K562 (cell line): ENCODE data around the gene AGK.

Experiments
- EP300 ChIP-seq: IDR thresholded peaks from 2 replicates; pipeline ENCODE4 v1.6.1; 2012; ENCODE audit warnings: low read length, improper control_type of control experiment
- LARP7 ChIP-seq: fragments of 450-650 bp; IDR thresholded peaks from 2 replicates; pipeline ENCODE4 v1.6.1; 2016
- POLR2AphosphoS5 ChIP-seq: IDR thresholded peaks from 2 replicates; pipeline ENCODE4 v1.6.1; 2011; ENCODE audit warnings: mild to moderate bottlenecking, low read depth, low read length, moderate library complexity; ENCODE audit not compliant: control insufficient read depth, insufficient read depth
- ZBTB1 ChIP-seq: sonication (generic); formaldehyde crosslinking; IDR thresholded peaks from 2 replicates; pipeline ENCODE4 v1.8.1; 2023; ENCODE audit warnings: missing genetic modification reagents, low read depth, mild to moderate bottlenecking, borderline replicate concordance
- ZC3H4 ChIP-seq: sonication (generic); formaldehyde crosslinking; IDR thresholded peaks from 2 replicates; pipeline ENCODE4 v1.9.0; 2021; ENCODE audit warnings: missing genetic modification reagents, borderline replicate concordance
- ZNF23 ChIP-seq: fragments of 250-450 bp; sonication (Bioruptor Pico); IDR thresholded peaks from 2 replicates; pipeline ENCODE4 v1.4.0; 2020; ENCODE audit warnings: mild to moderate bottlenecking
- ZNF282 ChIP-seq: sonication (generic); formaldehyde crosslinking; IDR thresholded peaks from 2 replicates; pipeline ENCODE4 v1.8.1; 2023; ENCODE audit warnings: missing genetic modification reagents

- TF ChIP-seq EP300 = no peak
- no peak for TF ChIP-seq LARP7
- TF ChIP-seq ZNF282 = no peak
- TF ChIP-seq ZNF23 = no peak
- TF ChIP-seq ZC3H4 (CRISPR knock-in tag) = no peak
- TF ChIP-seq POLR2AphosphoS5 = no peak
- no peak for TF ChIP-seq ZBTB1 (CRISPR knock-in tag)
Observed at GRCh38 chr7:141562036-141562435, 10.8 kb downstream of the AGK start.
